ENCODE results near the gene PRRX1.

The PRRX1 gene

GRCh38 chr1:170729225-170730002 lies 65.5 kb downstream of the PRRX1 start:
- TF ChIP-seq ELF4 (IDR thresholded peaks at IDR 0.05), result no peak
- DNase-seq (ENCODE audit: extremely low spot score), result no peak
- ChIA-PET CTCF (no interaction called here), POLR2A (no interaction called here)

- no peak for DNase-seq (ENCODE audit: extremely low spot score)
- ChIA-PET CTCF (no interaction called here), POLR2A (no interaction called here)
- TF ChIP-seq HDGF (IDR thresholded peaks at IDR 0.05; ENCODE audit: borderline replicate concordance) (no peak), PKNOX1 (IDR thresholded peaks at IDR 0.05) (no peak), TARDBP (IDR thresholded peaks at IDR 0.05) (no peak)
Measured at GRCh38 chr1:170730014-170730413, 66.1 kb downstream of the PRRX1 start.

- TF ChIP-seq NFRKB (IDR thresholded peaks at IDR 0.05), result no peak
- no peak for TF ChIP-seq LEF1 (IDR thresholded peaks at IDR 0.05; ENCODE audit: borderline replicate concordance)
- no peak for TF ChIP-seq L3MBTL2 (conservative IDR thresholded peaks at IDR 0.05)
- no peak for TF ChIP-seq ELF4 (IDR thresholded peaks at IDR 0.05)
- no peak for TF ChIP-seq TARDBP (IDR thresholded peaks at IDR 0.05)
- TF ChIP-seq FOXM1 (IDR thresholded peaks at IDR 0.05; ENCODE audit: borderline replicate concordance), result no peak
- TF ChIP-seq ZNF384 (IDR thresholded peaks at IDR 0.05), result no peak
- no peak for TF ChIP-seq SUZ12 (IDR thresholded peaks at IDR 0.05)
- TF ChIP-seq ARNT (IDR thresholded peaks at IDR 0.05), result no peak
- no peak for TF ChIP-seq FOXK2 (IDR thresholded peaks at IDR 0.05)
- no peak for TF ChIP-seq SP1 (IDR thresholded peaks at IDR 0.05)
- POLR2A ChIA-PET, result no interaction called here
- CTCF ChIA-PET, result no interaction called here
- DNase-seq (ENCODE audit: extremely low spot score), result no peak
Measured at GRCh38 chr1:170730438-170730837, 66.5 kb downstream of the PRRX1 start.

GRCh38 chr1:170731566-170732251 lies 67.8 kb downstream of the PRRX1 start:
- no peak for DNase-seq (ENCODE audit: extremely low spot score)
- CTCF ChIA-PET, result no interaction called here
- POLR2A ChIA-PET, result no interaction called here
- no peak for TF ChIP-seq CTBP1 (IDR thresholded peaks at IDR 0.05; ENCODE audit: borderline replicate concordance)
- no peak for TF ChIP-seq SP1 (IDR thresholded peaks at IDR 0.05)
- no peak for TF ChIP-seq L3MBTL2 (conservative IDR thresholded peaks at IDR 0.05)
- TF ChIP-seq PKNOX1 (IDR thresholded peaks at IDR 0.05), result no peak
- TF ChIP-seq ZNF384 (IDR thresholded peaks at IDR 0.05), result no peak
- TF ChIP-seq TARDBP (IDR thresholded peaks at IDR 0.05), result no peak
- TF ChIP-seq FOXK2 (IDR thresholded peaks at IDR 0.05), result no peak
- no peak for TF ChIP-seq ARNT (IDR thresholded peaks at IDR 0.05)
- no peak for TF ChIP-seq FOXA1 (IDR thresholded peaks at IDR 0.05)
- no peak for TF ChIP-seq FOXM1 (IDR thresholded peaks at IDR 0.05; ENCODE audit: borderline replicate concordance)
- no peak for TF ChIP-seq ELF4 (IDR thresholded peaks at IDR 0.05)
- TF ChIP-seq SUZ12 (IDR thresholded peaks at IDR 0.05), result no peak
- no peak for TF ChIP-seq BHLHE40 (IDR thresholded peaks at IDR 0.05; ENCODE audit: borderline replicate concordance)
- TF ChIP-seq HDGF (IDR thresholded peaks at IDR 0.05; ENCODE audit: borderline replicate concordance), result no peak
- no peak for TF ChIP-seq NFRKB (IDR thresholded peaks at IDR 0.05)
- TF ChIP-seq LEF1 (IDR thresholded peaks at IDR 0.05; ENCODE audit: borderline replicate concordance), result no peak

GRCh38 chr1:170732252-170732588 lies 68.3 kb downstream of the PRRX1 start:
- no peak for TF ChIP-seq ELF4 (IDR thresholded peaks at IDR 0.05)
- TF ChIP-seq SP1 (IDR thresholded peaks at IDR 0.05), result no peak
- no peak for TF ChIP-seq NFRKB (IDR thresholded peaks at IDR 0.05)
- no peak for TF ChIP-seq ZNF384 (IDR thresholded peaks at IDR 0.05)
- TF ChIP-seq BHLHE40 (IDR thresholded peaks at IDR 0.05; ENCODE audit: borderline replicate concordance), result no peak
- TF ChIP-seq ARNT (IDR thresholded peaks at IDR 0.05), result no peak
- no peak for TF ChIP-seq HDGF (IDR thresholded peaks at IDR 0.05; ENCODE audit: borderline replicate concordance)
- no peak for TF ChIP-seq FOXK2 (IDR thresholded peaks at IDR 0.05)
- no peak for TF ChIP-seq SUZ12 (IDR thresholded peaks at IDR 0.05)
- no peak for TF ChIP-seq FOXA1 (IDR thresholded peaks at IDR 0.05)
- no peak for TF ChIP-seq TARDBP (IDR thresholded peaks at IDR 0.05)
- TF ChIP-seq CTBP1 (IDR thresholded peaks at IDR 0.05; ENCODE audit: borderline replicate concordance), result no peak
- no peak for TF ChIP-seq L3MBTL2 (conservative IDR thresholded peaks at IDR 0.05)
- TF ChIP-seq FOXM1 (IDR thresholded peaks at IDR 0.05; ENCODE audit: borderline replicate concordance), result no peak
- no peak for TF ChIP-seq PKNOX1 (IDR thresholded peaks at IDR 0.05)
- no peak for TF ChIP-seq LEF1 (IDR thresholded peaks at IDR 0.05; ENCODE audit: borderline replicate concordance)
- ChIA-PET CTCF (no interaction called here), POLR2A (no interaction called here)
- no peak for DNase-seq (ENCODE audit: extremely low spot score)

GRCh38 chr1:170734412-170735175 lies 70.7 kb downstream of the PRRX1 start:
- TF ChIP-seq SUZ12 (IDR thresholded peaks at IDR 0.05), result no peak
- no peak for TF ChIP-seq ARNT (IDR thresholded peaks at IDR 0.05)
- no peak for TF ChIP-seq NFRKB (IDR thresholded peaks at IDR 0.05)
- TF ChIP-seq BHLHE40 (IDR thresholded peaks at IDR 0.05; ENCODE audit: borderline replicate concordance), result no peak
- TF ChIP-seq ZNF384 (IDR thresholded peaks at IDR 0.05), result no peak
- CTCF ChIA-PET, result no interaction called here
- POLR2A ChIA-PET, result no interaction called here
- DNase-seq (ENCODE audit: extremely low spot score), result no peak

All from HEK293T (cell line).